HG02623 (cell line): ENCODE results near the gene RSBN1.
A peak's percentile ranks its signal among the peaks of the same experiment; 100 is the strongest.
"Not testable (repeated sequence)": the region's sequence is repeated elsewhere in the genome, so short reads cannot be mapped to it uniquely, and the experiment has no call there.

ENCODE experiments used
- ATAC-seq: cut with Tn5 transposase; IDR thresholded peaks from one replicate; pipeline ENCODE4 v1.9.1; 2021; ENCODE audit warnings: moderate library complexity; ENCODE audit not compliant: unreplicated experiment

The RSBN1 gene

DNA sequence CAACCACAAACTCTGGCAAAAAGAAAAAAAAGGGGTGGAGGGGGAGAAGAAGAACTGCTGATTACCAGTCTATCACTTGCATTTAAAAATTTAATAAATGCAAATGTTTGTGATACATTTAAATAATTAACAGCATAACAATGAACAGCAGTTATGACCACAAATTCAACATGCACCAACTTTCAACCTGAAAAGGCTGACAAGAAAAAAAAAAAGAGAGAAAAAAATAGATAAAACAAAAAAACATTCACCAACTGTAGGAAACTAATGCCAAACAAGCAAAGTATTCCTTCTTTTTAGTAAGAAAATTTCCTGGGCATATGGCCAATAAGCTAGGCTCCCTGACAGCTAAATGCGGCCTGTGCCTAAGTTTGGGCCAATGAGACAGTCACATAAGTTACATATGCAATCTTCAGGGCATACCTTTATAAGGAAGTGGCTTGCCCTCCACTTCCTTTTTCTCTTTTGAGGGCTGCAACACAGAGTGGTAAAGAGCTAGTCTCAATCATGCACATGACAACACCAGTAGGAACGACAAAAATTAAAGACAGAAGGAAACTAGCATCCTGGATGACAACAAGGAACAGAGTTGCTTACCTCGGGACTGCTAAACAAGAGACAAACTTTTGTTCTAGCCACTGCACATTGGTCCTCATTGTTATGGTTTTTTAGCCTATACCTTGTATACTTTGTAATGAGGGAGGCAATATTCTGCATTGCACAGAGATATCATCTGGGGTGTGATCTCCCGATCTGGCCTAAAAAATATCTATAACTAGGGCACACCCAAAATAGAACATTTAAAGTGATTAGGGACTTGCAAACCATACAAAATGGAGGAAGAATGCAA lies 28.8 kb downstream of the RSBN1 start:
- ATAC-seq: peak; percentile 82

- no peak for ATAC-seq
These were observed 29.9 kb downstream of the RSBN1 start for GRCh38 chr1:113782406-113782805.

DNA sequence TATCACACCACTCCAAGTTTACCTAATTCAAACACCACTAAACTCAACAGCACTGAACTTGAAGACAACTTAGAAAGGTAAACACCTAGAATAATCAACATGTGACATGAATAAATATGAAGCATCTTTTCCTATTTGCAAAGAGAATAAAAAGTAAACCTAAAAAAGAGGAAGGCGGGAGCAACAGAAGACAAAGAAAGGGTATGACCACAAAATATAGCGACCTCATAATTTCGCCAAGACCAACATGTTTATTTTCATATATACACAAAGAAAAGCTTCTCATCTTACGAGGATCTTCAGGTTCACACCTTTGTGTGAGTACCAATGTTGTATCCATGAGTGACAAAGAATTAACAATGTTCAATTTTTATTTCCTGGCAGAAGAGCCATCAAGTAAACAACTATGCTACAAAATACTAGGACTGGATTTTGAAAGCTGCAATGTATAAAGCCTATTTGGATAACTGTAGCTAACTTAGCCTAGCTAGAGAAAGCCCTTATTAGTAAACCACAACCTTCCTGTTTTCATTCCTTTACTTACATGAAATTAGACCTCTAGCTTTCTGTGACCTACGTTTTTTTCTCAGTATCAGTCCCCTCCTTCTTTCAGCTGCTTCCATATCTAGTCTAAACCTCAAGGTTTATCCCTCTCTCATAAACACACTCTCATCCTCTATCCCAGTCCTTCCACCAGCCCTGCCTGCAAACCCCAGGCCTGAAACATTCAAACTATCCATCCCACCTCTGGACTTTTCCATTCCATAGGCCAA lies 31.7 kb downstream of the RSBN1 start:
- no peak for ATAC-seq

- ATAC-seq: no peak
These were observed 32.7 kb downstream of the RSBN1 start for GRCh38 chr1:113779542-113779941.

- no peak for ATAC-seq
These were observed 34.7 kb downstream of the RSBN1 start for GRCh38 chr1:113777561-113777960.

DNA sequence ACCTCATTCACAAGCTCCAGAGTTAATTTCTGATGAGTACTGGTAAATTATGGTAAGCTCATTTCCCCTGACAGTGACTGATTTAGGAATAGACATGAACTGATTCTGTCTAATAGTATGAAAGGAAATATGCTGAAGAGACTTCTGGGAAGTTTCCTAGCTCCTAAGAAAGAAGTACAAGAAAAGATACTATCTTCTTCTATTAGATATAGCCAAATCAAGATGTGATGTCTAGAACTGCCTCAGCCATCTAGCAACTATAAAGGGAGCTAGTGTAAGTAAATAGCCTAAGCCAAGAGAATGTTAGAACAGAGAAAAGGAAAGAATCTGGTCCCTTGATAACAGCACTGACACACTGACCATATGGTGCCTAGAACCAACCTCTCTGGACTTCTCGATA lies 42.2 kb downstream of the RSBN1 start:
- no peak for ATAC-seq

- ATAC-seq: no peak
These were observed 42.7 kb downstream of the RSBN1 start for GRCh38 chr1:113769601-113769970.

DNA sequence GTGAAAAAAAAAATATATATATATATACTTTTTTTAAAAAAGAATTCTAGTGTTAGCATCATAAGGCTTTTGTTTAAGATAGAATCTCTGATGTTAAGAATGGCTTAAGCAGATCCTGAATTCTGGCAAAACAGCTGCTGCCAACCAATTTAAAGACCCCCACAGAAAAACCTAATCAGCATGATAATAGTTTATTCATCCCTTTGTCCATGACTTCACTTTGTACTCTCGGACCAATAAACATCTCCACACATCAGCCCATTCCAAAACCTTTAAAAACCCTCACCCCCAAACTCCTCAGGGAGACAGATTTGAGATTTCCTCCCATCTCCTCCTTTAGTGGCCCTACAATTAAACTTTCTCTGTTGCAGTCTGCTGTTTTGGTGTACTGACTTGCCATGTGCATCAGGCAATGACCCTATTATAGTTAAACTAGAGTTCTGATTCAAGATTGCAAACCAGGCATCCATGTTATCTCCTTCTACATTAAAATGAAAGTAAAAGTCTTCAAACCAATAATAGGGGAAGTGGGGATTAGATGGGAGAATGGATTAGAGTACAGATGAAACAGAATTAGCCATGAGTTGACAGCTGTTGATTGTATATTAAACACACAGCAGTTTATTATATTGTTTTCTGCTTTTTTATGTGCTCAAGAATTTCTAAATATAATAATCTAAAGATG lies 43.2 kb downstream of the RSBN1 start:
- no peak for ATAC-seq

GRCh38 chr1:113765306-113766230 lies 46.7 kb downstream of the RSBN1 start:
- ATAC-seq: no peak

DNA sequence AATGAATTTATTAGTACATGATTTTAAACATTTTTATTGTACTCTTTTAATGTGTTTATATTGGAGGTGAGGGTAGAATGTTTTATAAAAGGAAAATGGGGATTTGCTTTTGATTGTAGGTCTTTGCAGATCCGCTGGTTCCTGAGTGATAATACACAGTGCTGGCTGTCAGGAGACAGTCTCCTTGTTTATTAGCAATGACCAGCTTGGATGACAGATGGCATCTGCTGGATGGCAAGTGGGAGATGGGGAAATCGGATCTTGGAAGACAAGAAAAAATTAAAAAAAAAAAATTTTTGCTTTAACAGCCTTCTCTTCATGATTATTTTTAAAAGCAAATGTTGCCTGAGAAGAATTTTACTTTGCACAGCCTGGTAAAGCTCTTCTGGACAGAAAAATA lies 48.6 kb downstream of the RSBN1 start:
- no peak for ATAC-seq

- no peak for ATAC-seq
These were observed 50.3 kb downstream of the RSBN1 start for GRCh38 chr1:113761937-113762336.

GRCh38 chr1:113760102-113761080 lies 51.9 kb downstream of the RSBN1 start:
- ATAC-seq: no peak

DNA sequence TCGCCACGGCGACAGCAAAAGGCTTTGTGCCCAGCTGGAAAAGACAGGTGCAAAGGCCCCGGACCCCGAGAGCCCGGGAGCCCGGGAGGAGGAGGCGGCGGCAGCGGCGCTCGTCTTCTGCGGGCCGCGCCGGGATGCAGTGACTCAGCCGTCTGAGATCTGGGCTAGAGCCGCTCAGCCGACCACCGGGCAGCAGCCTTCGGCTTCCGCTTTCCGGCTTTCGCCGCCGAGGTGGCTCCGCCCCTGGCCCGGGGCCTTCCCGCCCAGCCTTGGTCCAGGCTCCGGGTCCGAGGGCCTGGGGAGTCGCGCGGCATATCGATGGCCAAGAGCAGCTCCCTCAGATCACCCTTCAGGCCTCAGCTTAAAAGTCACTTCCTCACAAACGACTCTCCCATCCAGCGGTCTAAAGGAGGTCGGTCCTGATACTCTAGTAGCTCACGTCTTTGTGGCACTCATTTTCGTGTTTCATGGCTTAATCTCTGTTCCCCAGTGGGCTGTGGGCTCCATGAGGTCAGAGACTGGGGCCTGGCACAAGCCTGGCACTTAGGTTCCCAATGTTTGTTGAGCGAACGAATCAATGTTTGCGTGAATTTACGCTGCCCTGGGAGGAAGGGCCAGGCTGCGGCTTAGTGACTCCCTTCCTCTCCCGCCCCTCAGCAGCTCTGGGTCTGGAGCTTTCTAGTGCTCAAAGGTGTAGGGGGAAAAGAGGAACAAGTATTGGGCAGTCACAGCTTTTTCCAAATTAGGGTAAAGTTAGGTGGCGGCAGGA lies 52.8 kb downstream of the RSBN1 start, which contains the start of gene PHTF1:
PHTF1 (minus strand) TSS at position 154 of the 769 bp plus-strand sequence. CDS start 783 bp downstream, outside the sequence.
- ATAC-seq: peak; percentile 74

- peak; percentile 62 for ATAC-seq
These were observed 53.5 kb downstream of the RSBN1 start for GRCh38 chr1:113758631-113759332.

DNA sequence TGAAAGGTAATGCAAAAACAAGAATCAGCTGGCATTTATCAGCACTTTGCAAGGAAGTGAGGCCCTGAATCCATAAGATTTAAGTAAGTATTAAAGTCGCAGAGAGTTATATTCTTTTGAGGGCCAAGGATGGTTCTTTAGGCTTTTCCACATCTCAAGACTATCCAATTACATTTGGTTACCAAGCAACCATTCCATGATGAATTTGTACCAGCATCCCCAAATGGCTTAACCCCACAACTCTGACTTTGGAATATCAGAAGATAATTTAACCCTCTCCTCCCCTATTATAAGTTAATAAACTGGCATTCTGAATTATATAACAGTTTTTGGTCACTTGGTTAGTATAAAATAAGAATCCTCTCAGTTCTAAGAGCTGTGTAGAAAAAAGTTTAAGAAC lies 55.8 kb downstream of the RSBN1 start:
- ATAC-seq: no peak

- not testable (repeated sequence) for ATAC-seq
These were observed 58.9 kb downstream of the RSBN1 start for GRCh38 chr1:113753333-113753732.

- no peak for ATAC-seq
These were observed 60.8 kb downstream of the RSBN1 start for GRCh38 chr1:113751516-113751915.

DNA sequence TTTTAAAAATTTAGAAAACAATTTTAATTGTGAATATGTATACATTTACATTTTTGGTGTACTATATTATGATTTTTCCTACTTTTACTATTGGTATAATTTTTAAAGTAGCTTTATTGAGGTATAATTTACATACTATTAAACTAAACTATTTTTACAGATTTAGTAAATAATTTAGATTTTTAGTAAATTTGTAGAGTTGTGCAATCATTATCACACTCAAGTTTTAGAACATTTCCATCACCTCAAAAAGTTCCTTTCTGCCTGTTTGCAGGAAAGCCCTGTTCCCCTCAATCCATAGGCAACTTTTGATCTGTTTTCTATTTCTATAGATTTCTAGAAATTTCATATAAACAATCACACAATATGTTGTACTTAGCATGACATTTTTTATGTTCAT lies 61.2 kb downstream of the RSBN1 start:
- no peak for ATAC-seq
